Gastrocnemius medialis (tissue), 4 donors: ENCODE results near the gene APOBEC3G. TPM values are rescaled to one million over a fixed set of nuclear protein-coding genes. Genes with fewer than 3 reads are reported as not detected.
"Not testable (repeated sequence)": the region's sequence is repeated elsewhere in the genome, so short reads cannot be mapped to it uniquely, and the experiment has no call there.

Experiments
- ATAC-seq, 2 donors: fragments of 150-250 bp; one replicate each; pipeline ENCODE4 v1.9.1; 2016
- DNase-seq, 2 donors: peaks; one replicate each; pipeline ENCODE4 v3.0.0-alpha.2; 2019
- H3K27ac ChIP-seq, 4 donors: fragments of 200-600 bp; sonication (generic); 1 replicate in 1 of 4; 2 replicates in 3 of 4; pipeline ENCODE4 v1.5.1; 2016 to 2018; ENCODE audit warnings: mild to moderate bottlenecking in 2 of 4, moderate library complexity in 1 of 4
- H3K27me3 ChIP-seq, 3 donors: fragments of 200-600 bp; sonication (generic) in 2 of 3; 1 replicate in 1 of 3; 2 replicates in 2 of 3; pipeline versions ENCODE4 v1.5.1 to v1.6.0; 2016 to 2019; ENCODE audit warnings: mild to moderate bottlenecking in 1 of 3, moderate library complexity in 1 of 3
- H3K36me3 ChIP-seq, 2 donors: fragments of 200-600 bp; sonication (generic) in 1 of 2; one replicate each; pipeline ENCODE4 v1.5.1; 2017 to 2018
- H3K4me1 ChIP-seq, 2 donors: fragments of 200-600 bp; sonication (generic) in 1 of 2; one replicate each; pipeline ENCODE4 v1.5.1; 2016 to 2017; ENCODE audit warnings: mild to moderate bottlenecking in 2 of 2
- H3K4me3 ChIP-seq, 4 donors: fragments of 200-600 bp; sonication (generic) in 3 of 4; 1 replicate in 1 of 4; 2 replicates in 3 of 4; pipeline ENCODE4 v1.5.1; 2016 to 2019; ENCODE audit warnings: mild to moderate bottlenecking in 2 of 4
- H3K9me3 ChIP-seq, 3 donors: fragments of 200-600 bp; sonication (generic) in 2 of 3; 1 replicate in 1 of 3; 2 replicates in 2 of 3; pipeline ENCODE4 v1.5.1; 2016 to 2019
- POLR2A ChIP-seq, 2 donors: fragments of 450-650 bp; IDR thresholded peaks; one replicate each; pipeline ENCODE4 v1.6.1; 2017; ENCODE audit warnings: antibody characterized with exemption in 2 of 2, mild to moderate bottlenecking in 2 of 2, moderate library complexity in 2 of 2
- in situ Hi-C, 4 donors: fragments of 200-750 bp; cut with MboI; loops; one replicate each; pipeline versions ENCODE4 v1.15.0 to v1.8.0; 2017; ENCODE audit warnings: low sequenced_read_pairs in 4 of 4
- intact Hi-C: fragments of 100-400 bp; cut with DNase I; formaldehyde crosslinking; loops from one replicate; pipeline ENCODE4 v1.15.1; 2023; ENCODE audit warnings: low total_unique reads
- total RNA-seq, 4 donors: library from RNA; depleted of rRNA; stranded (reverse); fragments of >200 nt; gene quantifications; one replicate each; pipeline versions ENCODE4 v1.1.0 to v1.2.3, GENCODE V29; 2016
- TF ChIP-seq, protein P1 (sequence below), 5 experiments: fragments of 450-650 bp in 3 of 5; fragments of 200-600 bp in 2 of 5; sonication (generic) in 2 of 5; IDR thresholded peaks in 4 of 5; conservative IDR thresholded peaks in 1 of 5; 1 replicate in 4 of 5; 2 replicates in 1 of 5; pipeline ENCODE4 v1.5.1; 2016 to 2019; ENCODE audit warnings: antibody characterized with exemption in 5 of 5, mild to moderate bottlenecking in 3 of 5, moderate library complexity in 3 of 5

The APOBEC3G gene
- 1 to 10 TPM in 3 of 4 donors, under 1 TPM in 1; 0.86 to 3.7 (median 2.5) TPM for total RNA-seq

DNA sequence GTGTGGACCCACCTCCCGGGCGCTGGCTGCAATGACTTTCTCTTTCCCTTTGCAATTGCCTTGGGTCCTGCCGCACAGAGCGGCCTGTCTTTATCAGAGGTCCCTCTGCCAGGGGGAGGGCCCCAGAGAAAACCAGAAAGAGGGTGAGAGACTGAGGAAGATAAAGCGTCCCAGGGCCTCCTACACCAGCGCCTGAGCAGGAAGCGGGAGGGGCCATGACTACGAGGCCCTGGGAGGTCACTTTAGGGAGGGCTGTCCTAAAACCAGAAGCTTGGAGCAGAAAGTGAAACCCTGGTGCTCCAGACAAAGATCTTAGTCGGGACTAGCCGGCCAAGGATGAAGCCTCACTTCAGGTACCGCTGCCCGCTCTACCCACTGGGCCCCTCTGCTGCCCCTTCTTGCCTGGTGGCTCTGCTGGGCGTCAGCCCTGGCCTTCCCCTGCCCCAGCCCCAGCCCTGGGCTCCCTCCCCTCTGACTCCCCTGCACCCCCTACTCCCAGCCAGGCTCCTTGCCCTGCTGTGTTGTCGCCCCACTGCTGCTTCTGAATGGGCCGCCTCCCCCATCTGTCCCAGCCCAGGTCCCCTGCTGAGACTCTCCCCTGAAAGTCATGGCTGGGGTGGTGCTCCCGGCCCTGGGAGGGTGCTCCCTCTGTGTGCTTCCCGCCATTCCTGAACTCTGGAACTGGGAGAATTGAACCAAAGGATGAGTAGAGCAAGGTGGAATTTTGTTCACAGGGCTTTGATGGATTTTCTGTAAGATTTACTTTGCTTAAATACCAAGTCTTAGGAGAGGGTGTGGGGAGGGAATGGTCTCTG is at the start of gene APOBEC3G:
Gene APOBEC3G (plus strand): TSS at position 250 of the 815 bp plus-strand sequence. CDS start 87 bp downstream, at position 337.
- H3K4me1 ChIP-seq, H3K27me3 ChIP-seq, H3K36me3 ChIP-seq, intact Hi-C loops, H3K9me3 ChIP-seq, in situ Hi-C loops: not testable (repeated sequence)
- DNase-seq (peak; percentile 11 to 31), ATAC-seq (peak; percentile 76 to 79)
- peak within 1 kb of the TSS; percentile 64 to 69 (median 66) for H3K27ac ChIP-seq
- H3K4me3 ChIP-seq, result peak within 1 kb of the TSS; percentile 46 to 52 (median 48)

- H3K9me3 ChIP-seq, result no peaks in the 10 kb centered on the region
- in situ Hi-C loops, result no loop called here
- H3K27ac ChIP-seq, result no peak overlapping the region
- H3K27me3 ChIP-seq, result no peaks in the 10 kb centered on the region
- no peaks in the 10 kb centered on the region for H3K4me1 ChIP-seq
- DNase-seq (no peak), ATAC-seq (no peak)
- H3K4me3 ChIP-seq, result no peak overlapping the region
- TF ChIP-seq, protein P1, sequence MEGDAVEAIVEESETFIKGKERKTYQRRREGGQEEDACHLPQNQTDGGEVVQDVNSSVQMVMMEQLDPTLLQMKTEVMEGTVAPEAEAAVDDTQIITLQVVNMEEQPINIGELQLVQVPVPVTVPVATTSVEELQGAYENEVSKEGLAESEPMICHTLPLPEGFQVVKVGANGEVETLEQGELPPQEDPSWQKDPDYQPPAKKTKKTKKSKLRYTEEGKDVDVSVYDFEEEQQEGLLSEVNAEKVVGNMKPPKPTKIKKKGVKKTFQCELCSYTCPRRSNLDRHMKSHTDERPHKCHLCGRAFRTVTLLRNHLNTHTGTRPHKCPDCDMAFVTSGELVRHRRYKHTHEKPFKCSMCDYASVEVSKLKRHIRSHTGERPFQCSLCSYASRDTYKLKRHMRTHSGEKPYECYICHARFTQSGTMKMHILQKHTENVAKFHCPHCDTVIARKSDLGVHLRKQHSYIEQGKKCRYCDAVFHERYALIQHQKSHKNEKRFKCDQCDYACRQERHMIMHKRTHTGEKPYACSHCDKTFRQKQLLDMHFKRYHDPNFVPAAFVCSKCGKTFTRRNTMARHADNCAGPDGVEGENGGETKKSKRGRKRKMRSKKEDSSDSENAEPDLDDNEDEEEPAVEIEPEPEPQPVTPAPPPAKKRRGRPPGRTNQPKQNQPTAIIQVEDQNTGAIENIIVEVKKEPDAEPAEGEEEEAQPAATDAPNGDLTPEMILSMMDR (IDR thresholded peaks at IDR 0.05 in 4 of 5, conservative IDR thresholded peaks at IDR 0.05 in 1 of 5), result no peak
- TF ChIP-seq POLR2A (IDR thresholded peaks at IDR 0.05), result no peak
- intact Hi-C loops, result no loop called here
- H3K36me3 ChIP-seq, result no peaks in the 10 kb centered on the region
Observed at GRCh38 chr22:39027717-39028116, 49.4 kb upstream of the APOBEC3G start.

GRCh38 chr22:39028281-39028680 is 48.8 kb upstream of the APOBEC3G start:
- intact Hi-C loops (no loop called here), in situ Hi-C loops (no loop called here)
- no peaks in the 10 kb centered on the region for H3K4me1 ChIP-seq
- TF ChIP-seq, protein P1 (IDR thresholded peaks at IDR 0.05 in 4 of 5, conservative IDR thresholded peaks at IDR 0.05 in 1 of 5), result no peak
- no peak for TF ChIP-seq POLR2A (IDR thresholded peaks at IDR 0.05)
- H3K36me3 ChIP-seq, result no peaks in the 10 kb centered on the region
- no peaks in the 10 kb centered on the region for H3K9me3 ChIP-seq
- DNase-seq (no peak), ATAC-seq (no peak)
- no peaks in the 10 kb centered on the region for H3K27me3 ChIP-seq
- no peak overlapping the region for H3K27ac ChIP-seq
- no peak overlapping the region for H3K4me3 ChIP-seq

DNA sequence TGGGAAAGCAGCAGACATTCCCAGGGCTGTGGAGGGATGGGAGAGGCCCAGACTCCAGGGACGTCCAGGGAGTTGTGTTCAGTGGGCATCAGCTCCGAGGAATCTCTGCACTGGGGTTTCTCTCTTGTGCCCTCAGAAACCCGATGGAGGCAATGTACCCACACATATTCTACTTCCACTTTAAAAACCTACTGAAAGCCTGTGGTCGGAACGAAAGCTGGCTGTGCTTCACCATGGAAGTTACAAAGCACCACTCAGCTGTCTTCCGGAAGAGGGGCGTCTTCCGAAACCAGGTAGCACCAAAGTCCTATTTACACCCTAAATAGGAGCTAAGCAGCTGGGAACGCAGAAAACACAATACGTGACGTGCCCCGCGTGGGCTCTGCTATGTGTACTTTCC is 47.8 kb upstream of the APOBEC3G start:
- Histone ChIP-seq H3K27me3 (no peaks in the 10 kb centered on the region), H3K4me1 (no peaks in the 10 kb centered on the region), H3K36me3 (no peaks in the 10 kb centered on the region), H3K9me3 (no peaks in the 10 kb centered on the region), H3K4me3 (no peak overlapping the region), H3K27ac (no peak overlapping the region)
- ATAC-seq (no peak), DNase-seq (no peak)
- intact Hi-C loops (no loop called here), in situ Hi-C loops (no loop called here)
- TF ChIP-seq POLR2A (IDR thresholded peaks at IDR 0.05), result no peak
- TF ChIP-seq, protein P1 (IDR thresholded peaks at IDR 0.05 in 4 of 5, conservative IDR thresholded peaks at IDR 0.05 in 1 of 5), result no peak

GRCh38 chr22:39030705-39031104 is 46.4 kb upstream of the APOBEC3G start:
- H3K9me3 ChIP-seq, result no peaks in the 10 kb centered on the region
- intact Hi-C loops (no loop called here), in situ Hi-C loops (no loop called here)
- ATAC-seq, result no peak
- no peak for TF ChIP-seq POLR2A (IDR thresholded peaks at IDR 0.05)
- TF ChIP-seq, protein P1 (IDR thresholded peaks at IDR 0.05 in 4 of 5, conservative IDR thresholded peaks at IDR 0.05 in 1 of 5), result no peak
- no peak overlapping the region for H3K27ac ChIP-seq
- H3K27me3 ChIP-seq, result no peaks in the 10 kb centered on the region
- DNase-seq, result no peak
- no peaks in the 10 kb centered on the region for H3K4me1 ChIP-seq
- no peak overlapping the region for H3K4me3 ChIP-seq
- H3K36me3 ChIP-seq, result no peaks in the 10 kb centered on the region

DNA sequence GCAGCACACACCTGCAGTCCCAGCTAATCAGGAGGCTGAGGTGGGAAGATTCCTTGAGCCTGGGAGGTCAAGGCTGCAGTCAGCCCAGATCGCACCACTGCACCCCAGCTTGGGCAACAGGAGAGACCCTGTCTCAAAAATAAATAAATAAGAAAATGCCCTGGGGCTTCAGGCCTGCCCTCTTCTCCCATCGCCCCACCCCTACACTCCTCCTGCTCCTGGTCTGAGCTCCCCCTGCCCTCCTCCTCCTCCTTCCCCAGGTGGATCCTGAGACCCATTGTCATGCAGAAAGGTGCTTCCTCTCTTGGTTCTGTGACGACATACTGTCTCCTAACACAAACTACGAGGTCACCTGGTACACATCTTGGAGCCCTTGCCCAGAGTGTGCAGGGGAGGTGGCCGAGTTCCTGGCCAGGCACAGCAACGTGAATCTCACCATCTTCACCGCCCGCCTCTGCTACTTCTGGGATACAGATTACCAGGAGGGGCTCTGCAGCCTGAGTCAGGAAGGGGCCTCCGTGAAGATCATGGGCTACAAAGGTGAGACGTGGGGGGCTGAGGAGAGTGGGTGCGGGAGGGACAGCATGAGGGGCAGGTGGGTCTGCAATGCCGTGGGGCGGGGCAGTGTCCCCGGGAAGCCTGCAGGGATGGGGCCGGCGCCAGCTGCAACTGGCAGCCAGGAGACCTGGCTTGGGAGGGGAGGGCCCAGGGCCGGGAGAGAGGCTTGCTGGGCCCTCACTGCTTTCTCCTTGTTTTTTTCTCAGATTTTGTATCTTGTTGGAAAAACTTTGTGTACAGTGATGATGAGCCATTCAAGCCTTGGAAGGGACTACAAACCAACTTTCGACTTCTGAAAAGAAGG is 45.4 kb upstream of the APOBEC3G start:
- H3K4me1 ChIP-seq, H3K36me3 ChIP-seq, H3K27ac ChIP-seq, ATAC-seq, DNase-seq, H3K9me3 ChIP-seq, in situ Hi-C loops, intact Hi-C loops, H3K27me3 ChIP-seq, H3K4me3 ChIP-seq: not testable (repeated sequence)

GRCh38 chr22:39037071-39037470 is 40.0 kb upstream of the APOBEC3G start:
- H3K9me3 ChIP-seq, H3K4me1 ChIP-seq, in situ Hi-C loops, H3K36me3 ChIP-seq, H3K4me3 ChIP-seq, ATAC-seq, H3K27ac ChIP-seq, intact Hi-C loops, DNase-seq, H3K27me3 ChIP-seq: not testable (repeated sequence)
